NCI-H2227 treated with DMSO at 0.1 percent for 48 hours (cell line): ENCODE data around the gene IL22RA2.

Experiments used
- DNase-seq: peaks from one replicate; lab custom pipeline; 2025; lab: John Stamatoyannopoulos, UW

IL22RA2 gene

GRCh38 chr6:137166247-137167098 lies 7.0 kb downstream of the IL22RA2 start:
- no peak for DNase-seq

- DNase-seq, result no peak
Measured at GRCh38 chr6:137165375-137166246, 7.8 kb downstream of the IL22RA2 start.

GRCh38 chr6:137163732-137164318 lies 9.6 kb downstream of the IL22RA2 start:
- no peak for DNase-seq

GRCh38 chr6:137162692-137163306 lies 10.6 kb downstream of the IL22RA2 start:
- DNase-seq, result no peak

DNA sequence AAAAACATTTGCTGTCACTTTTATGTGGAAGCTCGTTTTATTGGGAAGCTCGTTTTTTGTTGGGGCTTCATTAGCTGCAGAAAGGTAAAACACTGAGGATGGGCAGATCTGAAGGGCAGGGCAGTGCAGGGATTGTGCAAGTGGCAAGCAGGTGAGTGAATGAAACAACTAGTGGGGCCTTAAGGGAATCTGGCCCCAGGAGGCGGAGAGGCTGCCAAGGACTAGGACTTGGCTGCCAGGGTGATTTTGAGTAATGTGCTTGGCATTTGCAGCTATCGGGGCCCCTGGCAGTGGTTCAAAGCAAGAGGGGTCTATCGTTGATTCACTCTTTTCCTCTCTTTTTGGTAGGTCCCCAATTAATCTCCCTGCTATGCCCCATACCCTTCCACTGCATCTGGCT lies 11.5 kb downstream of the IL22RA2 start:
- no peak for DNase-seq

GRCh38 chr6:137160763-137161162 lies 12.7 kb downstream of the IL22RA2 start:
- DNase-seq, result no peak

DNA sequence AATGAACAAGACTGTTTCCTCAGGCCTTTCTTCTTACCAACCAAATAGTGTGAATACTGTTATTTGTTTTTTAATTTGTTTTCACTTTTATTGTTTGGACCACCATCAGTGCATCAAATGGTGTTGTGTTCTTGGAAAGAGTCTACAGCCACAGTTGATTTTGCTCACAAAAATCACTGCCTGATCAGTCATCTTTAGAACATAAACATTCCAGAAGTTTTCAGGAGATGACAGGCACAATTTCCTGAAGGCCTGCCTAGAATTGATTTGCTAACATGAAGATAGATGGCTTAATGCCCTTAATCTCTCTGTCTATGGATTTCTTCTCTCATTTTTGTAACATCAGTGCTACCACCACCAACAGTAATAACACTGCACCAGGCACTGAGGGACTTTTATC lies 13.5 kb downstream of the IL22RA2 start:
- DNase-seq, result no peak

DNA sequence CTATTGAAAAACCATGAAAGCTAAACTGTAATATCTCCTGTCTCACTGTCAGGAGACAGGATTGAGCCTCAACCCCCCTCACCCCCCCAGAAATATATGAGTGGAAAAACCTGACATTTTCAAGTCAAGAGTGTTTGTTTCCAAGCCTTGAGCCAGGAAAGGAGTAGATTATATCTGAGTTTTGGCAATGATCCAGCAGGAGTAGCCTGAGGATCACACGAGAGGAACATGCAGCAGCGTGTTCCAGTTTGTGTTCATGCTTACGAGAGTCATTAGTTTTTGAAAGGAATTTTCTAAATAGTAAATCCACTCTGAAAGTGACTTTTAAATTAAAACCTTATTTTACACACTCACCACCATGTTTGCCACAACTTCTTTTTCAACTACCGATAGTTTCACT lies 15.8 kb downstream of the IL22RA2 start:
- DNase-seq, result no peak

DNA sequence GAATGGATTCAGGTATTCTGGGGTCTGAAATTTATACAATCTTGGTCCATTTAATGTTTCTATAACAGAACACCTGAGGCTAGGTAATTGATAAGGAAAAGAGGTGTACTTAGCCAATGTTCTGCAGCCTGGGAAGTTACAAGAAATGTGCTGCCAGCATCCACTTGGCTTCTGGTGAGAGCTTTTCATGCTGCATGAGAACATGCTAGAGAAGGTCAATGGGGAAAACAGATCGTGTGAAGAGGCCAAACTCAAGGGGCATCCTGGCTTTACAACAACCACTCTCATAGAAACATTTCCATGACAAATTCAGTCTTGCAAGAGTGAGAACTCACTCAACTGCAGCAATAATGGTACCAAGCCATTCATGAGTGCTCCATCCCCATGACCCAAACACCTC lies 16.8 kb downstream of the IL22RA2 start:
- DNase-seq, result no peak

- DNase-seq, result no peak
Measured at GRCh38 chr6:137155830-137156229, 17.6 kb downstream of the IL22RA2 start.

- DNase-seq, result no peak
Measured at GRCh38 chr6:137150072-137150471, 23.4 kb downstream of the IL22RA2 start.

DNA sequence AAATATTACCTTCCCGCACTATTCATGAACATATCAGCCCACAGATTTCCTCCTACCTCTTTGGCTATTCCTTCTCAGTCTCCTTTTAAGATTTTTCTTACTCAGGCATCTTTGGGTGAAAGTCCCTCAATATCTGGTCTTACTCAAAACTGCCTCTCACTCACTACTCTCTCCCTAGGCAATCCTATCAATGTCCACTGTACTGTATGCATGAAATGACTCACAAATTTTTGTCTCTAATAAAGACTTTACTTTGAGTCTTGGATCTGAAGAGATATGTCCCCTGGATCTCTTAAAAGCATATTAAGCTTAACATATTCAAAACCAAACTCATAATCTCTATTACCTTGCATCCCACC lies 24.4 kb downstream of the IL22RA2 start:
- DNase-seq, result no peak

DNA sequence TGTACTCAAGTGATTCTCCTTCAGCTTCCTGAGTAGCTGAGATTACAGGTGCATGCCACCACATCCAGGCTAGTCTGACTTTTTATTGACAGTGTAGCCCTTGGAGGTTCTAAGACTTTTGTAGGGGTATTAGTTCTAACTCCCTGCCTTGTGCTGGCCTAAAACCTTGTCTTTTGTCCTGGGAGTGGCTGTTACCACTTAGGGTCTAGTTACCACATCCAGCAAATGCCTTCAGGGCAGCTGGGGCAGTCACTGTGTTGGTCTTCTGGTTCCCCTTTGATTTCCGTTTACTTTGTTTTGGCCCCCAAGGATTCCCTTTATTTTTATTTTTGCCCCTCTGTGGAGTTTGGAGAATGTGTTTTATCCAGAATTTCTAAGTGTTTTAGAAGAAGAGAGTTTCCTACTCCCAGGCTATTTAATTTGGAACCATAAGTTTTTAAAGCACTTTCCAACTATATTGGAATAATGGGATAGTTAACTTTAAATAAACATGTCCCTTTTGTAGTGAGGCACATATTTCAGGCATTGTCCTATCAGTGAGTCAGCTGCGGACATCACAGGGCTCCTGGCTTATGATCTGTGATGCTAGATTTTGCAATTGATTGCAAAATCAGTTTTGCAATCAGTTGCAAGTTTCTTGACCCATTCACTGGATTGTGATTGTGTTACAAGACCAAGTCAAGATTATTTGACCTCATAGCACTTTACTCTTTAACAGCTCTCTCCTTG lies 25.0 kb downstream of the IL22RA2 start:
- no peak for DNase-seq

DNA sequence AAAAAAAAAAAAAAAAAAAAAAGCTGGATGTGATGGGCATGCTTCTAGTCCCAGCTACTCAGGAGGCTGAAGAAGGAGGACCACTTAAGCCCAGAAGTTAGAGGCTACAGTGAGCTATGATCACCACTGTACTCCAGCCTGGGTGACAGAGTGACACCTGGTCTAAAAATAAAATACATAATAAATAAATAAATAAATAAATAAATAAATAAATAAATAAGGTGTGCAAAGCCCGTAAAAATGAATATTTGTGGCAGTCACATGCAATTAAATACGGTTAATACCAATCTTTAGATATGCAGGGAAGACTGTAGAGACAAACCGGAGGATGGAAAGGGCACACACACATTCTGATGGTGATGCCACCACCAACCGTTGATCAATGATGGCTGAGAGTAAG lies 26.2 kb downstream of the IL22RA2 start:
- DNase-seq, result no peak

DNA sequence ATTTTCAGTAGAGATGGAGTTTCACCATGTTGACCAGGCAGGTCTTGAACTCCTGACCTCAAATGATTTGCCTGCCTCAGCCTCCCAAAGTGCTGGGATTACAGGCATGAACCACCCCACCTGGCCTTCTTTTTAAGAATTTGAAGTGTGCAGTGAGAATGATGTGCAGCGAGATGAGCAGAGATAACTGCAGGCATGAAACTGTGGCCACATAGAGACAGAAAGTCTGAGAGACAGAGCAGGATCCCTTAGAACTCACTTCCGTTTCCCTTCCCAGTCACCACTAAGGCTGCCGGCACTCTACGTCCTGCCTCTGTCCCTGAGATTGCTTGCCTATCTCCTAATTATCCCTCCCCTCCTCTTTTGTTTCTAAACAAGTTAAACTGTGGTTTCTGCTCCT lies 27.2 kb downstream of the IL22RA2 start:
- no peak for DNase-seq

DNA sequence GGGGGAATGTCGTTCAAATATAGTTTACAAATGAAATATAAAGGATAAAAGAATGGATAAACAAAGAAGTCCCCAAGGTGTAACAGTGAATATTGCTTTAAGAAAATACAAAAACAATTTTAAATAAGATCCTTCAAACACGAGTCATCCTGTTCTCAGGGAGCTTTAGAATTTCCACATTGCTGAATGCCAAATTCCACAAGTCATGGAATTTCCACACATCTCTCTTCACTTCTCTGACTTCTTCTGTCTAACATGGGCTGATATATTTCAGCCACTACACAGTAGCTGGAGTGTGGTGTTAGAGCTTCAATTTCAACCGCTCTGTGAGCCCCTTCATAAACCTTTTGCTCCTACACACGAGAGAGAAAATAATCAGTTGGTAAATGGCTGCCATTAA lies 28.0 kb downstream of the IL22RA2 start:
- DNase-seq, result no peak

GRCh38 chr6:137136065-137136464 lies 37.4 kb downstream of the IL22RA2 start:
- DNase-seq, result no peak

- no peak for DNase-seq
Measured at GRCh38 chr6:137134483-137134882, 39.0 kb downstream of the IL22RA2 start.

DNA sequence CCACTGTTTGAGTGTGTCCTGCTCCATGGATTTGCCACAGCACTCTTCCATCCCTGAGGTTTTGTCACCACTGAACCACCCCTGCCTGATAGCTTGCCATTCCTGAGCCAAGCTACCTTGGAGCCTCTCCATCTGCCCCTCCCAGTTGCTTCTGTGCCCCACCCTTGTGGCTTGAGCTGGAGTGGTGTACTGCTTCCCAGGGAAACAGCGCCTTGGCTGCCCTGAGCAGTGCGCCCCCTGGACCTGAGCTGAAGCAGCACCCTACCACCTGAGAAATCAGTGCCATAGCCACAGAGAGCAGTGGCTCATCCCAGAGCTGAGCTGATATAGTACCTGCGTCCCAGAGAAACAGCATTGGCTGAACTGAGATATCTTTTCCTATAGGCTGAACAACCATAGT lies 40.3 kb downstream of the IL22RA2 start:
- DNase-seq, result no peak

DNA sequence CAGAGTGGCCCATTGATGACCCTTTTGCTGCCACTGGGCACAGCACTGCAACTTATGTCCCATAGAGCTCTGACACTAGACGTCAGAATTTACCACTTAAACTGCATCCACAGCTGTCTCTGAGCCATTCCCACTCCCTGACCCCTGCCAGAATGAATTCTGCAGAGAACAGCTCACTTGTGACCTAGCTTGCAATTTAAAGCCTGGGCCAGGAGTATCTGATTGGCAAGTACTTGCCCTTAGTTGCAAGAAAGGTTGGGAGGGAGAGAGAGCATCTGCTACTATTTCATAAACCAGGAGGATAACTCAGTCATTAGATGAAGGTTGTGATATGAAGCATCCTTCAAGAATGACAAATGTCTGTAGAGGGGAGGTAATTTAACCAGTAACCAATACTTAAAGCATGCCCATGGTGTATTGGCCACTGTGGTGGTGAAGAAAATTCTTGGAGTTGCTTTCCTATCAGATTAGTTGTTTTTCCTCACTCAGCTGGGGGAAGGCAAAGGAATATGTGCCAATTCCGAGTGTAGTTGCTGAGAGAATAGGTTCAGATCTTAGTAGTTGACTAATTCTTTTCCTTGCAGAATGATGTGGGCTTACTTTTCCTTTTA lies 46.5 kb downstream of the IL22RA2 start:
- DNase-seq, result no peak

DNA sequence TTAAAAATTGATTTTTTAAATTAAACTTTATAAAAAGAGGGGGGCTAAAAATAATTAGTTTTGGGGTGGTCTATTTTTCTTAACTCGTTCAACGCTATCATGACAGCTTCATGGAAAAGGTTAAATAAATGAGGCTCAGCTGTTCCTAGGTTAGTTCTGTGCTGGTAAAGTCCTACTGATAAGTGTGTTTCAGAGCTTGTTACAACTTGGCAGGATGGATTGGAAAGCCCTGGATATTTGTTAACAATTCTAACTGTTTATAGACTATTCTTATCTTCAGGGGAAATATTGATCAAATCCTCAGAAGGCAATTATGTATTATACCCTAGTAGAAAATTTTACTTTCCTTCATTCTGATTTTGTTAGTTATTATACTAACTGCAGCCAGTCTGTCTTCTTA lies 50.4 kb downstream of the IL22RA2 start:
- no peak for DNase-seq
